Measurements from ENCODE around the gene HDAC11. TPM values are rescaled to one million over a fixed set of nuclear protein-coding genes. Genes with fewer than 3 reads are reported as not detected.
A peak's percentile ranks its signal among the peaks of the same experiment; 100 is the strongest.

The HDAC11 gene
- total RNA-seq, 1 experiment from 2014 or later, result 7.0 TPM

DNA sequence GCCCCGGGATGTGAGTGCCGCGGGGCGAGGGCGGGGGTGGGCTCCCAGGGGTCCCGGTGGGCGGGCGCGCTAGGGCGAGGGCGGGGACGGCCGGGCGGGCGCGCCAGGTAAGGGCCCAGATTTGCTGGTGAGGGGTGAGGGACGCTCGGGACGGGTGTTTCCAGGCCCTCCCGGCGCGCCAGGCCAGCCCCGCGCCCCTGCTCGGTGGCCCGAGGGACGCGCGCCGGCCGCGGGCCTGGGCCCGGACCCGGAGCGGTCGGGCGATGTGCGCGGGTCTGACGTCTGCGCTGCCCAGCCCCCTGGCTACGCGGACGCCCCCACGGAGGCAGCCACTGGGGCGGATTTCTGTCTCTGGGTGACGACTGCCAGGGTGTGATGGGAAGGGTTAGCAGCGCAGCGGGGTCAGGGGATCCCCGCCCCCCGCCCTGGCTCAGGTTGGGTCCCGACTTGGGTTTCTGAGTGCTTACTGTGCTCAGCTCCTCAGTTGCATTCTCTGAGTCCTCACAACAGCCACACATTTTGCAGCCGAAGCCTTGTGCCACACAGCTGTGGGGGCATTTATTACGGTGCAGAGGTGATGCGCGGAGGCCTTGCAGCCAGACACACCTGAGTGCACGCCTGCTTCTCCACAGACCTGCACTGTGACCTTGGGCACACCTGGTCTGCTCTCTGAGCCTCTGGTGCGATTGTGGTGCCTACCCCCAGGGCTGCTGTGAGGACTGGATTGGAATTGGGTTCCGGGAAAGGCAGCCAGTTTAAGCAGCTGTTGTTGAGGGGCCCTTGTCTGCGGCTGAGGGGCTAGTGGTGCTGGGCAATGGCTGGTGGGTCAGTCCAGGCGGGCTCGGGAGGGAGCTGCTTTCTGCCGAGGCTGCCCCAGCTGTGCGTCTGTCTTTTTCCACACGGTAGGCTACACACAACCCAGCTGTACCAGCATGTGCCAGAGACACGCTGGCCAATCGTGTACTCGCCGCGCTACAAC lies 523 bp downstream of the HDAC11 start:
- Histone ChIP-seq H3K23me2 (ENCODE audit: insufficient read length, low read depth, low read length, poor library complexity, severe bottlenecking) (peaks cover 3% of the 10 kb centered on the region), H2AK5ac (ENCODE audit: insufficient read length, low read length) (no peak overlapping the region), H2BK15ac (ENCODE audit: low read depth, low read length) (no peak overlapping the region), H3K23ac (ENCODE audit: insufficient read length, low read depth, low read length) (no peak overlapping the region), H3K18ac (ENCODE audit: insufficient read length, low read depth, low read length) (no peak overlapping the region), H3K9ac (ENCODE audit: extremely low read depth, insufficient read length, low read length) (no peak overlapping the region), H3K79me1 (ENCODE audit: insufficient read depth, low read depth, low read length, poor library complexity, severe bottlenecking) (no peaks in the 10 kb centered on the region), H3K4me1 (ENCODE audit: insufficient read depth, low read length) (peaks cover 4% of the 10 kb centered on the region; the same call in 1 of the 2 replicates), H4K8ac (replicated peaks; ENCODE audit: insufficient read length, low read depth, low read length) (no peak overlapping the region), H3K27me3 (ENCODE audit: insufficient read depth, low read length) (no peaks in the 10 kb centered on the region; the same call in 1 of the 2 replicates), H3T11ph (ENCODE audit: low read length) (no peak overlapping the region), H3K27ac (ENCODE audit: insufficient read length, low read depth, low read length) (no peak overlapping the region), H2BK120ac (ENCODE audit: low read depth, low read length, poor library complexity, severe bottlenecking) (no peak overlapping the region), H4K5ac (ENCODE audit: insufficient read length, low read depth, low read length) (no peak overlapping the region), H4K20me1 (ENCODE audit: control insufficient read depth, insufficient read depth, insufficient read length) (no peaks in the 10 kb centered on the region), H2BK20ac (ENCODE audit: low read depth, low read length, poor library complexity, severe bottlenecking) (no peak overlapping the region), H3K56ac (ENCODE audit: insufficient read length, low read depth, low read length) (no peak overlapping the region), H2BK5ac (ENCODE audit: insufficient read length, low read length) (no peak overlapping the region), H3K79me2 (ENCODE audit: insufficient read depth, low read length) (no peaks in the 10 kb centered on the region), H3K14ac (ENCODE audit: insufficient read depth, low read length) (no peak overlapping the region; the same call in 1 of the 2 replicates), H3K9me3 (ENCODE audit: control insufficient read depth, low read depth, low read length) (no peaks in the 10 kb centered on the region), H2BK12ac (ENCODE audit: insufficient read length, low read depth, low read length) (no peak overlapping the region), H4K91ac (ENCODE audit: insufficient read length, low read depth, low read length) (no peak overlapping the region), H2AFZ (ENCODE audit: low read length) (no peak overlapping the region), H3K4me2 (ENCODE audit: insufficient read depth, insufficient read length, low read length) (peak overlapping the region; percentile 55), H3K4ac (ENCODE audit: low read depth, low read length) (no peak overlapping the region)
- peak overlapping the region; percentile 79 to 88 for H3K4me3 Mint-ChIP-seq
- no CpG with 5 or more reads among the region's 70 CpGs for WGBS (ENCODE audit: extremely low coverage, insufficient read length, low lambda C conversion rate)
- no peaks in the 10 kb centered on the region for H3K9me3 Mint-ChIP-seq
- peaks cover 20 to 40% of the 10 kb centered on the region in 2 experiments for H3K4me1 Mint-ChIP-seq
- DNase-seq, result peak; percentile 63
- H3K27ac Mint-ChIP-seq, result no peak overlapping the region; a peak in 1 of 7 replicates
- TF ChIP-seq, protein P1, sequence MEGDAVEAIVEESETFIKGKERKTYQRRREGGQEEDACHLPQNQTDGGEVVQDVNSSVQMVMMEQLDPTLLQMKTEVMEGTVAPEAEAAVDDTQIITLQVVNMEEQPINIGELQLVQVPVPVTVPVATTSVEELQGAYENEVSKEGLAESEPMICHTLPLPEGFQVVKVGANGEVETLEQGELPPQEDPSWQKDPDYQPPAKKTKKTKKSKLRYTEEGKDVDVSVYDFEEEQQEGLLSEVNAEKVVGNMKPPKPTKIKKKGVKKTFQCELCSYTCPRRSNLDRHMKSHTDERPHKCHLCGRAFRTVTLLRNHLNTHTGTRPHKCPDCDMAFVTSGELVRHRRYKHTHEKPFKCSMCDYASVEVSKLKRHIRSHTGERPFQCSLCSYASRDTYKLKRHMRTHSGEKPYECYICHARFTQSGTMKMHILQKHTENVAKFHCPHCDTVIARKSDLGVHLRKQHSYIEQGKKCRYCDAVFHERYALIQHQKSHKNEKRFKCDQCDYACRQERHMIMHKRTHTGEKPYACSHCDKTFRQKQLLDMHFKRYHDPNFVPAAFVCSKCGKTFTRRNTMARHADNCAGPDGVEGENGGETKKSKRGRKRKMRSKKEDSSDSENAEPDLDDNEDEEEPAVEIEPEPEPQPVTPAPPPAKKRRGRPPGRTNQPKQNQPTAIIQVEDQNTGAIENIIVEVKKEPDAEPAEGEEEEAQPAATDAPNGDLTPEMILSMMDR (conservative IDR thresholded peaks at IDR 0.05), result no peak
- H3K36me3 Mint-ChIP-seq (ENCODE audit: insufficient read depth in 1 of 3, low read depth in 3 of 3), result peaks cover 0 to 5% (median 0%) of the 10 kb centered on the region in 3 experiments; a peak in 4 of 7 replicates
- peaks cover 28% of the 10 kb centered on the region for H3K27me3 Mint-ChIP-seq (ENCODE audit: low read depth)

All from H9 (cell line).